MCF 10A (cell line): Measurements from ENCODE around the gene ADORA1. TPM values are rescaled to one million over a fixed set of nuclear protein-coding genes. Genes with fewer than 3 reads are reported as not detected.

Experiments used
- BruUV-seq: library from RNA; stranded (reverse); fragments of 400-500 nt; replicated peaks from 2 replicates; lab custom pipeline; 2021; lab: Mats Ljungman, UMichigan
- CTCF ChIA-PET: fragments of 300-600 bp; sonication (Branson Sonifier 250); formaldehyde crosslinking; extraction: SDS; loops from one replicate; lab custom pipeline; 2021; ENCODE audit warnings: antibody characterized with exemption, inconsistent platforms; lab: Yijun Ruan, JAX
- POLR2A ChIA-PET: fragments of 300-600, 350-650 bp; sonication (Branson Sonifier 250); formaldehyde crosslinking; extraction: SDS; loops from one replicate; lab custom pipeline; 2020; ENCODE audit warnings: antibody characterized with exemption, inconsistent platforms; lab: Yijun Ruan, JAX
- DNase-seq: peaks from one replicate; pipeline ENCODE4 v3.0.0-alpha.2; 2018; ENCODE audit not compliant: unreplicated experiment
- H3K27ac Mint-ChIP-seq: one replicate; pipeline ENCODE4 v1.8.0; 2022; ENCODE audit warnings: mild to moderate bottlenecking, low read depth, mixed read lengths; ENCODE audit not compliant: unreplicated experiment
- H3K27me3 Mint-ChIP-seq: one replicate; pipeline ENCODE4 v1.8.0; 2022; ENCODE audit warnings: mixed read lengths; ENCODE audit not compliant: insufficient read depth, unreplicated experiment
- H3K36me3 Mint-ChIP-seq: one replicate; pipeline ENCODE4 v1.8.0; 2022; ENCODE audit warnings: mild to moderate bottlenecking, moderate library complexity, mixed read lengths; ENCODE audit not compliant: insufficient read depth, unreplicated experiment
- H3K4me1 Mint-ChIP-seq: one replicate; pipeline ENCODE4 v1.8.0; 2022; ENCODE audit warnings: mixed read lengths; ENCODE audit not compliant: insufficient read depth, unreplicated experiment
- H3K4me3 Mint-ChIP-seq: one replicate; pipeline ENCODE4 v1.8.0; 2022; ENCODE audit warnings: mild to moderate bottlenecking, moderate library complexity, mixed read lengths; ENCODE audit not compliant: unreplicated experiment
- H3K9me3 Mint-ChIP-seq: one replicate; pipeline ENCODE4 v1.8.0; 2022; ENCODE audit warnings: mixed read lengths; ENCODE audit not compliant: unreplicated experiment
- intact Hi-C: fragments of 100-400 bp; cut with micrococcal nuclease; formaldehyde crosslinking; loops from 2 replicates; pipeline ENCODE4 v1.14.1; 2022
- total RNA-seq: library from RNA; stranded (reverse); gene quantifications from 2 replicates; pipeline ENCODE4 v1.2.3, GENCODE V29; 2022
- TF ChIP-seq, protein P1 (sequence below): fragments of 200-600 bp; IDR thresholded peaks from one replicate; pipeline ENCODE4 v1.8.0; 2022; ENCODE audit warnings: antibody characterized with exemption, mild to moderate bottlenecking; ENCODE audit not compliant: unreplicated experiment

The ADORA1 gene
- total RNA-seq, 1 experiment from 2014 or later = 0.26 TPM

DNA sequence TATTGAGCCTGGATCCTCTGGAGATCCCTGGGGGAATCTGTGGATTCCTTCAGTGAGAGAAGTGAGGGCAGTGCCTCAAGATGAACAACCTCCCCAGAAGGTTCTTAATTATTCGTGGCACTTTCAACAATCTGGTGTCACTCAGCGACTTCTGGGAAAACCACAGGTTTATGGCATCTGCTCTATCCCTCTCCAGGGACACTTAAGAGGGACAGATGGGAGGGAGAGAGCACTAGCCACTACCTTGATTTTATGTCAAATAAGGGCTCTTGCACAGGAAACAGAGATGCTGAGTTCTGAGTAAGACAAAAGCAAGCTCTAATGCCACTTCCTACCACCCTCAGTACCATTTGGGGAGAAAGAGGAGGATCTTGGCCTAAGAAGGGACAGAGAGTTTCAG lies 80.2 kb downstream of the ADORA1 start:
- Mint-ChIP-seq H3K36me3 (no peaks in the 10 kb centered on the region), H3K9me3 (no peaks in the 10 kb centered on the region), H3K27me3 (peaks cover 11% of the 10 kb centered on the region), H3K4me3 (no peak overlapping the region), H3K27ac (no peak overlapping the region), H3K4me1 (peaks cover 4% of the 10 kb centered on the region)
- DNase-seq = no peak
- CTCF ChIA-PET = interaction anchor here (0.9 to 5.5 kb wide), 4 partner anchors 8 to 168 kb away, joined by 3 to 37 read pairs (median 10); no protein-coding TSS in a partner anchor
- BruUV-seq = no TSS peak
- POLR2A ChIA-PET = interaction anchor here (0.6 kb wide), 1 partner anchor 238 kb away, joined by 3 read pairs; no protein-coding TSS in a partner anchor
- intact Hi-C loops = no loop called here
- TF ChIP-seq, protein P1, sequence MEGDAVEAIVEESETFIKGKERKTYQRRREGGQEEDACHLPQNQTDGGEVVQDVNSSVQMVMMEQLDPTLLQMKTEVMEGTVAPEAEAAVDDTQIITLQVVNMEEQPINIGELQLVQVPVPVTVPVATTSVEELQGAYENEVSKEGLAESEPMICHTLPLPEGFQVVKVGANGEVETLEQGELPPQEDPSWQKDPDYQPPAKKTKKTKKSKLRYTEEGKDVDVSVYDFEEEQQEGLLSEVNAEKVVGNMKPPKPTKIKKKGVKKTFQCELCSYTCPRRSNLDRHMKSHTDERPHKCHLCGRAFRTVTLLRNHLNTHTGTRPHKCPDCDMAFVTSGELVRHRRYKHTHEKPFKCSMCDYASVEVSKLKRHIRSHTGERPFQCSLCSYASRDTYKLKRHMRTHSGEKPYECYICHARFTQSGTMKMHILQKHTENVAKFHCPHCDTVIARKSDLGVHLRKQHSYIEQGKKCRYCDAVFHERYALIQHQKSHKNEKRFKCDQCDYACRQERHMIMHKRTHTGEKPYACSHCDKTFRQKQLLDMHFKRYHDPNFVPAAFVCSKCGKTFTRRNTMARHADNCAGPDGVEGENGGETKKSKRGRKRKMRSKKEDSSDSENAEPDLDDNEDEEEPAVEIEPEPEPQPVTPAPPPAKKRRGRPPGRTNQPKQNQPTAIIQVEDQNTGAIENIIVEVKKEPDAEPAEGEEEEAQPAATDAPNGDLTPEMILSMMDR = no peak

- ChIA-PET POLR2A (interaction anchor here (0.6 kb wide), 1 partner anchor 237 kb away, joined by 3 read pairs; no protein-coding TSS in a partner anchor), CTCF (interaction anchor here (0.9 to 5.5 kb wide), 4 partner anchors 8 to 168 kb away, joined by 3 to 37 read pairs (median 10); no protein-coding TSS in a partner anchor)
- H3K36me3 Mint-ChIP-seq = no peaks in the 10 kb centered on the region
- TF ChIP-seq, protein P1 = no peak
- no peak overlapping the region for H3K4me3 Mint-ChIP-seq
- DNase-seq = no peak
- no TSS peak for BruUV-seq
- peaks cover 11% of the 10 kb centered on the region for H3K27me3 Mint-ChIP-seq
- intact Hi-C loops = no loop called here
- no peaks in the 10 kb centered on the region for H3K4me1 Mint-ChIP-seq
- no peak overlapping the region for H3K27ac Mint-ChIP-seq
- H3K9me3 Mint-ChIP-seq = no peaks in the 10 kb centered on the region
Measured at GRCh38 chr1:203208181-203208580, 80.7 kb downstream of the ADORA1 start.

- no peak for DNase-seq
- no TSS peak for BruUV-seq
- intact Hi-C loops = no loop called here
- Mint-ChIP-seq H3K27me3 (peaks cover 11% of the 10 kb centered on the region), H3K4me1 (no peaks in the 10 kb centered on the region), H3K4me3 (no peak overlapping the region), H3K36me3 (no peaks in the 10 kb centered on the region), H3K27ac (no peak overlapping the region), H3K9me3 (no peaks in the 10 kb centered on the region)
- ChIA-PET CTCF (interaction anchor here (0.6 to 18.5 kb wide), 5 partner anchors 37 to 932 kb away, joined by 3 to 702 read pairs (median 113); no protein-coding TSS in a partner anchor), POLR2A (interaction anchor here (0.7 to 1.2 kb wide), 3 partner anchors 23 to 174 kb away, joined by 3 read pairs; no protein-coding TSS in a partner anchor)
- TF ChIP-seq, protein P1 = no peak
Measured at GRCh38 chr1:203210350-203210749, 82.8 kb downstream of the ADORA1 start.

DNA sequence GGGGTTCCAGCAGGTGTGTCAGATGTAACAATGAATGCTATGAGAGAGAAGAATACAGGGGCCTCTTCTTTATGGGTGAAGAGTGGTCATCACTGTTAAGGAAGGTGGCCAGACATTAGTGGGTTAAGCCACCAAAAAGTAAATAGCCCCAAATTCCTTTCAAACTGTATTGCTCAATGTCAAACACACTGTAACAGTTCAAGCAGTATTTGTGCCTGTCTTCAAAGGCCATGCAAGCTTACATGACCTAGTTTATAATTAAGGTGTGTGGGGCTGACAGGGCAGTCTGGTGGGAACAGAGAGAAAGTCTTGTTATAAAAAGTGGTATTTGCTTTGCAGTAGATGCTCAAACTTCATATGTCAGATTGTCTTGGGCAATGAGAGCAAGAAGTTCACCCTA lies 83.5 kb downstream of the ADORA1 start:
- Mint-ChIP-seq H3K9me3 (no peaks in the 10 kb centered on the region), H3K36me3 (no peaks in the 10 kb centered on the region), H3K27me3 (peaks cover 11% of the 10 kb centered on the region), H3K4me3 (no peak overlapping the region), H3K4me1 (no peaks in the 10 kb centered on the region), H3K27ac (no peak overlapping the region)
- POLR2A ChIA-PET = interaction anchor here (0.7 to 1.2 kb wide), 2 partner anchors 23 to 169 kb away, joined by 3 read pairs; no protein-coding TSS in a partner anchor
- no peak for DNase-seq
- TF ChIP-seq, protein P1 = no peak
- CTCF ChIA-PET = interaction anchor here (0.6 to 18.5 kb wide), 7 partner anchors 11 to 189 kb away, joined by 3 to 702 read pairs (median 113); no protein-coding TSS in a partner anchor
- intact Hi-C loops = no loop called here
- no TSS peak for BruUV-seq
